ENCODE data around the gene NUP133. TPM values are rescaled to one million over a fixed set of nuclear protein-coding genes. Genes with fewer than 3 reads are reported as not detected.
"Not testable (repeated sequence)": the region's sequence is repeated elsewhere in the genome, so short reads cannot be mapped to it uniquely, and the experiment has no call there.

The NUP133 gene
- total RNA-seq, 1 experiment from 2014 or later = 50.9 TPM

- H3K4me3 Mint-ChIP-seq (ENCODE audit: low read depth, unreplicated experiment) = no peak overlapping the region
- no peak for DNase-seq
- no peaks in the 10 kb centered on the region for H3K4me1 Mint-ChIP-seq (ENCODE audit: low read depth, unreplicated experiment)
- intact Hi-C loops (cut with micrococcal nuclease; ENCODE audit: unreplicated experiment) = no loop called here
- TF ChIP-seq CTCF (IDR thresholded peaks at IDR 0.05; ENCODE audit: unreplicated experiment) = no peak
- no peaks in the 10 kb centered on the region for H3K36me3 Mint-ChIP-seq (ENCODE audit: insufficient read depth, unreplicated experiment)
- peaks cover 75% of the 10 kb centered on the region for H3K27me3 Mint-ChIP-seq (ENCODE audit: unreplicated experiment)
- H3K9me3 Mint-ChIP-seq (ENCODE audit: low read depth, unreplicated experiment) = no peaks in the 10 kb centered on the region
- no peak overlapping the region for H3K27ac Mint-ChIP-seq (ENCODE audit: unreplicated experiment)
- CTCF ChIA-PET = interaction anchor here (0.6 kb wide), 1 partner anchor 13 kb away, joined by 3 read pairs; no protein-coding TSS in a partner anchor
- BruUV-seq (replicated peaks) = no TSS peak
Measured at GRCh38 chr1:229397762-229398161, 110.4 kb downstream of the NUP133 start.

- H3K36me3 Mint-ChIP-seq (ENCODE audit: insufficient read depth, unreplicated experiment) = no peaks in the 10 kb centered on the region
- CTCF ChIA-PET = interaction anchor here (0.6 kb wide), 3 partner anchors 11 to 208 kb away, joined by 3 to 4 read pairs (median 3); no protein-coding TSS in a partner anchor
- intact Hi-C loops (cut with micrococcal nuclease; ENCODE audit: unreplicated experiment) = no loop called here
- H3K27me3 Mint-ChIP-seq (ENCODE audit: unreplicated experiment) = peaks cover 64% of the 10 kb centered on the region
- no peak for TF ChIP-seq CTCF (IDR thresholded peaks at IDR 0.05; ENCODE audit: unreplicated experiment)
- DNase-seq = no peak
- BruUV-seq (replicated peaks) = no TSS peak
- H3K4me1 Mint-ChIP-seq (ENCODE audit: low read depth, unreplicated experiment) = no peaks in the 10 kb centered on the region
- no peak overlapping the region for H3K27ac Mint-ChIP-seq (ENCODE audit: unreplicated experiment)
- H3K4me3 Mint-ChIP-seq (ENCODE audit: low read depth, unreplicated experiment) = no peak overlapping the region
- no peaks in the 10 kb centered on the region for H3K9me3 Mint-ChIP-seq (ENCODE audit: low read depth, unreplicated experiment)
Measured at GRCh38 chr1:229396585-229397206, 111.4 kb downstream of the NUP133 start.

- CTCF ChIA-PET; H3K27ac Mint-ChIP-seq (ENCODE audit: unreplicated experiment); H3K9me3 Mint-ChIP-seq (ENCODE audit: low read depth, unreplicated experiment); intact Hi-C loops (cut with micrococcal nuclease; ENCODE audit: unreplicated experiment); H3K4me1 Mint-ChIP-seq (ENCODE audit: low read depth, unreplicated experiment); DNase-seq; H3K36me3 Mint-ChIP-seq (ENCODE audit: insufficient read depth, unreplicated experiment); BruUV-seq (replicated peaks); H3K4me3 Mint-ChIP-seq (ENCODE audit: low read depth, unreplicated experiment): not testable (repeated sequence)
- H3K27me3 Mint-ChIP-seq (ENCODE audit: unreplicated experiment) = peaks cover 52% of the 10 kb centered on the region
Measured at GRCh38 chr1:229394517-229394916, 113.6 kb downstream of the NUP133 start.

DNA sequence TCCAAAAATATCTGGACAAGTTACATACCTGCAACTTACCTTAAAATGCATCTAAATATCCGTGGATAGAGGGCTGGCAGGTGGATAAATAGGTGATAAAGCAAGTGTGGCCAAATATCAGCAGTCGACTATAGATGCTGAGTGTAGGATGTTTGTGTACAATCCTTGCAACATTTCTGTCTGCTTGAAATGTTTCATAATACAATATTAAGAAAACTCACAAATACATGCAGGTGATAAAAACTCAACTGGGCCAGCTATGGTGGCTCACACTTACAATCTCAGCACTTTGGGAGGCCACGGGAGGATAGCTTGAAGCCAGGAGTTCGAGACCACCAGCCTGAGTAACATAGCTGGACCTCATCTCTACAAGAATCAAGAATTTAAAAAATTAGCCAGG, 115.2 kb downstream of the NUP133 start:
- H3K4me1 Mint-ChIP-seq (ENCODE audit: low read depth, unreplicated experiment) = peaks cover 10% of the 10 kb centered on the region
- H3K36me3 Mint-ChIP-seq (ENCODE audit: insufficient read depth, unreplicated experiment) = no peaks in the 10 kb centered on the region
- no TSS peak for BruUV-seq (replicated peaks)
- H3K27ac Mint-ChIP-seq (ENCODE audit: unreplicated experiment) = no peak overlapping the region
- peaks cover 36% of the 10 kb centered on the region for H3K27me3 Mint-ChIP-seq (ENCODE audit: unreplicated experiment)
- CTCF ChIA-PET = no interaction called here
- H3K4me3 Mint-ChIP-seq (ENCODE audit: low read depth, unreplicated experiment) = no peak overlapping the region
- no peak for TF ChIP-seq CTCF (IDR thresholded peaks at IDR 0.05; ENCODE audit: unreplicated experiment)
- intact Hi-C loops (cut with micrococcal nuclease; ENCODE audit: unreplicated experiment) = no loop called here
- peaks cover 3% of the 10 kb centered on the region for H3K9me3 Mint-ChIP-seq (ENCODE audit: low read depth, unreplicated experiment)
- no peak for DNase-seq

Other genes starting within 250 kb of the NUP133 start
- gene RAB4A, start 237.2 kb downstream of the NUP133 start, total RNA-seq (2022) = 66.6 and 78.7 TPM in 2 replicates
- 10.0 and 11.1 TPM in 2 replicates for gene CCSAP, start 165.3 kb downstream of the NUP133 start, total RNA-seq (2022)
- gene ACTA1, start 74.2 kb downstream of the NUP133 start, total RNA-seq (2022) = 0.37 and 0.45 TPM in 2 replicates
- 18.5 and 19.9 TPM in 2 replicates for gene ABCB10, start 50.4 kb upstream of the NUP133 start, total RNA-seq (2022)
- gene TAF5L, start 117.8 kb upstream of the NUP133 start, total RNA-seq (2022) = 35.8 and 36.3 TPM in 2 replicates
- gene URB2, start 117.9 kb upstream of the NUP133 start, total RNA-seq (2022) = 25.2 and 25.7 TPM in 2 replicates